Naive thymus-derived CD8-positive, alpha-beta T cell (primary cell): ENCODE data around the gene SUPT4H1. TPM values are rescaled to one million over a fixed set of nuclear protein-coding genes. Genes with fewer than 3 reads are reported as not detected.
A peak's percentile ranks its signal among the peaks of the same experiment; 100 is the strongest.

Experiments
- ATAC-seq, 2 donors: fragments of 150-1000 bp; cut with Tn5 transposase in 1 of 2; sonication (Bioruptor Pico), chemical (Tn5 transposase) in 1 of 2; 1 replicate in 1 of 2; 2 replicates in 1 of 2; pipeline ENCODE4 v1.10.0; 2021; ENCODE audit warnings: mild to moderate bottlenecking in 2 of 2, moderate library complexity in 2 of 2
- POLR2A ChIA-PET: fragments of 350-600 bp; sonication (Branson Sonifier 250); formaldehyde crosslinking; loops from one replicate; lab custom pipeline; 2021; ENCODE audit warnings: antibody characterized with exemption; lab: Charles Lee
- DNase-seq, 10 donors: peaks; one replicate each; pipeline versions ENCODE4 v3.0.0 to v3.0.0-alpha.2; 2020 to 2022
- H3K27ac Mint-ChIP-seq, 10 donors: one replicate each; pipeline ENCODE4 v1.8.0; 2020 to 2022; ENCODE audit warnings: mild to moderate bottlenecking in 10 of 10, mixed read lengths in 10 of 10, moderate library complexity in 4 of 10, inconsistent platforms in 1 of 10
- H3K27me3 Mint-ChIP-seq, 5 donors: one replicate each; pipeline ENCODE4 v1.8.0; 2021 to 2022; ENCODE audit warnings: mixed read lengths in 5 of 5
- H3K36me3 Mint-ChIP-seq, 3 donors: one replicate each; pipeline ENCODE4 v1.8.0; 2020 to 2022; ENCODE audit warnings: mixed read lengths in 3 of 3, mild to moderate bottlenecking in 2 of 3, inconsistent platforms in 1 of 3
- H3K4me1 Mint-ChIP-seq, 4 donors: one replicate each; pipeline ENCODE4 v1.8.0; 2021 to 2022; ENCODE audit warnings: mixed read lengths in 4 of 4
- H3K4me3 Mint-ChIP-seq, 10 donors: one replicate each; pipeline ENCODE4 v1.8.0; 2020 to 2022; ENCODE audit warnings: mild to moderate bottlenecking in 10 of 10, mixed read lengths in 10 of 10, moderate library complexity in 6 of 10, inconsistent platforms in 1 of 10
- H3K9me3 Mint-ChIP-seq, 9 donors: one replicate each; pipeline ENCODE4 v1.8.0; 2020 to 2022; ENCODE audit warnings: mixed read lengths in 9 of 9, mild to moderate bottlenecking in 3 of 9, inconsistent platforms in 1 of 9, moderate library complexity in 1 of 9
- polyA plus RNA-seq, 3 donors: library from polyadenylated mRNA; unstranded; fragments of 300-500 nt; fragmentation: Illumina TruSeq; gene quantifications; one replicate each; pipeline ENCODE4 v1.2.3, GENCODE V29; 2021
- total RNA-seq, 8 experiments: library from RNA in 2 of 8; stranded (reverse) in 2 of 8; gene quantifications; one replicate each; pipeline ENCODE4 v1.2.3 and lab custom pipeline; 2021 to 2026

The SUPT4H1 gene
- total and polyA plus RNA-seq, 5 experiments from 2014 or later, result 58.2 to 97.4 (median 65.9) TPM

GRCh38 chr17:58330997-58331814, 20.8 kb downstream of the SUPT4H1 start:
- DNase-seq (peak in 9 of 10 donors; percentile 45 to 90 (median 65)), ATAC-seq (peak in 1 of 2 donors; percentile 10)
- Mint-ChIP-seq H3K36me3 (peaks cover 15 to 28% (median 23%) of the 10 kb centered on the region in 3 donors), H3K9me3 (peaks cover 0 to 2% (median 0%) of the 10 kb centered on the region in 9 donors), H3K27me3 (no peaks in the 10 kb centered on the region), H3K4me1 (peaks cover 45 to 70% (median 56%) of the 10 kb centered on the region in 4 donors), H3K27ac (peak overlapping the region; percentile 91 to 99 (median 96)), H3K4me3 (peak overlapping the region; percentile 82 to 100 (median 96))
- POLR2A ChIA-PET, result interaction anchor here (1.1 to 27.5 kb wide), 7 partner anchors 5 to 361 kb away, joined by 3 to 1631 read pairs (median 17); partner anchors contain the start of genes HSF5, RNF43, SUPT4H1 and TEX14

DNA sequence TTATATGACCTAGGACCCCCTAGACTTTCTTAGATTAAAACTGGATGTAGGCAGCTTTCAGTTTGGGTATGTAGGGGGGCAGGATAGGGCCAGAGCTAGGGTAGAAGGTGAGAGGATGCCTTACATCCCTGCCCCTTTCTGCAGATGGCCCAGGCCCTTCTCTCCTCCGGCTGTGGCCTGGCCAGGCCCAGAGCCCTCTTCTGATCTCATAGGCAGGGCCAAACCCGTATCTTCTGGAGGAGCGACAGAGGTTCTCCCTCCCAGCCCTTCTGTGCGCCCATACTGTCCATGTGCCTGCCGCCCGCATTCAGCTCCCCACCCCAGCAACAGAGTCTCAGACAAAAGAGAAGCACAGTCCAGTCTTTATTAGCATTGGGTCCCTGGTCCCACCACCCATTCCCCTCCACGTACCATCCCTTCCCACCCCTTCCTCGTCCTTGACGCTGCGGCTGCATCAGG, 21.4 kb downstream of the SUPT4H1 start:
- POLR2A ChIA-PET, result interaction anchor here (1.1 to 27.5 kb wide), 6 partner anchors 4 to 158 kb away, joined by 3 to 1631 read pairs (median 363); partner anchors contain the start of genes HSF5, RNF43, SUPT4H1 and TSPOAP1
- no peaks in the 10 kb centered on the region for H3K27me3 Mint-ChIP-seq
- H3K36me3 Mint-ChIP-seq, result peaks cover 15 to 28% (median 23%) of the 10 kb centered on the region in 3 donors
- ATAC-seq (no peak), DNase-seq (peak in 1 of 10 donors; percentile 39)
- H3K9me3 Mint-ChIP-seq, result peaks cover 0 to 2% (median 0%) of the 10 kb centered on the region in 9 donors
- peaks cover 45 to 71% (median 55%) of the 10 kb centered on the region in 4 donors for H3K4me1 Mint-ChIP-seq
- peak overlapping the region; percentile 82 to 100 (median 96) for H3K4me3 Mint-ChIP-seq
- H3K27ac Mint-ChIP-seq, result peak overlapping the region; percentile 72 to 98 (median 96)

DNA sequence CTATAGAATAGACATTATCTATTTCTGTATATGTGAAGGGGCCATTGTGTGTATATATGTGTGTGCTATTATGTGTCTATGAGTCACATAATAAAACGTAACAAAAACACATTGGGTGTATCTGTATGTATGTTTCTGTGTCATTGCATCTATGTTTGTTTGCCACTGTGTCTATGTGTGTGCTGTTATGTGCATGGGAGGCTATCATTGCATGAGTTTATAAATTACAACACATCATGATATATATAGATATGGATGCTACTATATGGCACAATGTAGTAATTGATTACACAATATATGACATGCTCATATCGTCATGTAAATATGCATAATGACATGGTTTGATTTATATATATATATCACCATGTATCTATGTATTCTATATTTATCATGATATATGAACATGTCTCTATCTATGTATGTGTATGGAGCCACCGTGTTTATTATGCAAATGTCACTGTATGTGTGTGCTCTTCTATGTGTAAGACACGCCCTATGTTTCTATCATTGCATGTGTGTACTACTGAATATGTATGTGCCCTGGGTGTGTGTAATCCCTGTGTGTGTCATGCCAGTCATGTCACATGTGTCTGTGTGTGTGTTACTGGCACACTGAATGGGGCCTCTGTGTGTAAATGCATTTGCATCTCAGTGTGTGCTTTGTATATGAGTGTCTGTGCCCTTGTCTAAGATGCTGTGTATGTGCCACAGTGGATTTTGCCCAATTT, 22.0 kb downstream of the SUPT4H1 start:
- DNase-seq, result peak in 4 of 10 donors; percentile 36 to 67 (median 38)
- Mint-ChIP-seq H3K4me3 (peak overlapping the region; percentile 82 to 100 (median 96)), H3K4me1 (peaks cover 46 to 72% (median 55%) of the 10 kb centered on the region in 4 donors), H3K36me3 (peaks cover 15 to 28% (median 23%) of the 10 kb centered on the region in 3 donors), H3K27me3 (no peaks in the 10 kb centered on the region), H3K27ac (peak overlapping the region; percentile 86 to 98 (median 96)), H3K9me3 (peaks cover 0 to 2% (median 0%) of the 10 kb centered on the region in 9 donors)
- ATAC-seq, result peak; percentile 3
- POLR2A ChIA-PET, result interaction anchor here (2.6 to 27.5 kb wide), 4 partner anchors 3 to 87 kb away, joined by 17 to 1631 read pairs (median 1170); partner anchors contain the start of genes RNF43, SUPT4H1 and TSPOAP1

DNA sequence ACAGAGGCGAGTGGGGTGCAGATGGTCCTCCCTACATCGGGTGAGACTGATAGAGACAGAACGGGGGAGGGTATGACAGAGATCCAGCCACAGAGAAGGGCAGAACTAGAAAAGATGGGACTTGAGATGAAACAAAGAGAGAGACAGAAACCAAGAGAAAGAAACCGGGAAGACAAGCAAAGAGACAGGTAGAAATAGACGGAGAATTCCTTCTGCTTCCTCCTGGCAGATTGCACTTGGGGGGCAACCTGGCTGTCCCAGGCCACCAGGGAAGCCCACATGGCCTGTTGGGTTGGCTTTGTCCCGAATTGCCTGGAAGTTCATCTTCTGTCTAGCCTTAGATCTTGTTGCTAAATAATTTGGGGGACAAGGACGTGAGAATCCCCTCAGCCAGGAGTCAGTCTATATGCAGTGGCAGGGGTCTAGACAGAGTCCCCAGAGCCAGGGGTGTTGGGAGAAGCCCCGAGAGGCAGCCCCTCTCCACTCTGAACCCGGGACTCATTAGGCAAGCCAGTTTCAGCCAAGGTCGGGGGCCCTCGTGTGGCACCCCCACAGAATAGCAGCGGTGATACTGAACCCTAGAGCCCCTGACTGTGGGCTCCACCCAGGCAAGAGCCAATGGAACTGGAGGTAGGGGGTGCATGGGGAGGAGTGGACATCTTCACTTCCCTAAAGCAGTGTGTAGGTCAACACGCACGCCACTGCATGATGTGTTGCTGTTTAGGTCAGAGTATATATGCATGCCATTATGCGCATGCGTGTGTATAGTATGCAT, 22.8 kb downstream of the SUPT4H1 start:
- POLR2A ChIA-PET, result interaction anchor here (1.7 to 27.5 kb wide), 4 partner anchors 10 to 88 kb away, joined by 13 to 1631 read pairs (median 401); partner anchors contain the start of genes RNF43 and SUPT4H1
- H3K27me3 Mint-ChIP-seq, result no peaks in the 10 kb centered on the region
- peak overlapping the region; percentile 82 to 100 (median 96) for H3K4me3 Mint-ChIP-seq
- peak; percentile 49 to 81 (median 64) for DNase-seq
- H3K27ac Mint-ChIP-seq, result peak overlapping the region; percentile 86 to 98 (median 95)
- H3K36me3 Mint-ChIP-seq, result peaks cover 15 to 28% (median 23%) of the 10 kb centered on the region in 3 donors
- H3K4me1 Mint-ChIP-seq, result peaks cover 41 to 65% (median 50%) of the 10 kb centered on the region in 4 donors
- peak; percentile 19 to 49 for ATAC-seq
- peaks cover 0 to 2% (median 0%) of the 10 kb centered on the region in 9 donors for H3K9me3 Mint-ChIP-seq

DNA sequence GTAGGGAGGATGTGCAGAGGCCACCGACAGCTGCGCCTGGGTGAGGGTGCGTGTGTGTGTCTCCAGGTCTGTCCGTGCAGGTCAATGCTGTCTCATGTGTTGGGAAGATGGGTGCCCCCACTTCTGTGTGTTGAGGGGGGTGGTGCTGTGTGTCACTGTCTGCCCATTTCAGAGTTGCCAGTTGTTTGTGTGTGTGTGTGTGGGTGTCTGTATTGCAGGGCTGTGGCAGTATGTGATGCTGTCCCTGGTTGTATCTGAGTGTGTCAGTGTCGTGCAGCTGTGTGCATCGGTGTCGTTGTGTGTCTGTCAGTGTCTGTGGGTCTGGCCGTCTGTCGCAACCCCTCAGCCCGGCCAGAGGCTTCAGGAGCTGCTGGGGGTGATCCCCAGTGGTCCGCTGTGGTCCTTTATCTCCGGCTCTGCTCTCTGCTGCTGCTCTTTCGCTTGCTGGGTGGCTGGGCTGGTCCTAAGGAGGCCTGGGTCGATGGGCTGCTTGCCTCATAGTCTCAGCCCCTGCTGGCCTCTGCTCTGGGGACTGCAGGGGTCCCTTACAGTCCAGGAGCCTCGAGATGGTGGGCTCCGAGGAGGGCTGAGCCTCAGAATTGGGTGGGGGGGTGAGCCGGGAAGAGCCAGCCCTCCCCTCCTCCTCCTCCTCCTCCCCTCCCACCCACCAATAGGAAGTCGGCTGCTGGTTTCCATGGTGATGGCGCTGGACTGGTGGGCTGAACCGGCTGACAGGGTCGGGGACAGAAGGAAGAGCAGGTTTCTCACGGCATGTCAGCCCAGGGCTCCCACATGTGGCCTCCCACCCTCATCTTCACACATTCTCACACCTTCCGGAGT, 23.6 kb downstream of the SUPT4H1 start, which contains the start of gene TSPOAP1:
Gene TSPOAP1 (minus strand): TSS at position 601 of the 840 bp plus-strand sequence. CDS start 875 bp downstream, outside the sequence.
- H3K9me3 Mint-ChIP-seq, result peaks cover 0 to 2% (median 0%) of the 10 kb centered on the region in 9 donors
- ATAC-seq (peak; percentile 23 to 24), DNase-seq (peak; percentile 32 to 90 (median 60))
- peaks cover 15 to 28% (median 23%) of the 10 kb centered on the region in 3 donors for H3K36me3 Mint-ChIP-seq
- H3K27ac Mint-ChIP-seq, result peak within 1 kb of the TSS; percentile 86 to 98 (median 96)
- H3K27me3 Mint-ChIP-seq, result no peaks in the 10 kb centered on the region
- H3K4me1 Mint-ChIP-seq, result peaks cover 44 to 65% (median 50%) of the 10 kb centered on the region in 4 donors
- POLR2A ChIA-PET, result interaction anchor here (0.5 to 27.5 kb wide), 9 partner anchors 11 to 953 kb away, joined by 3 to 1631 read pairs (median 7); partner anchors contain the start of genes HSF5, RNF43 and SUPT4H1
- H3K4me3 Mint-ChIP-seq, result peak within 1 kb of the TSS; percentile 82 to 100 (median 96)

- DNase-seq (no peak), ATAC-seq (peak in 1 of 2 donors; percentile 35)
- POLR2A ChIA-PET, result interaction anchor here (0.5 to 27.5 kb wide), 9 partner anchors 10 to 954 kb away, joined by 3 to 1631 read pairs (median 7); partner anchors contain the start of genes HSF5, RNF43 and SUPT4H1
- H3K4me3 Mint-ChIP-seq, result peak overlapping the region; percentile 82 to 100 (median 96)
- H3K27ac Mint-ChIP-seq, result peak overlapping the region; percentile 86 to 98 (median 96)
- H3K9me3 Mint-ChIP-seq, result peaks cover 0 to 2% (median 0%) of the 10 kb centered on the region in 9 donors
- peaks cover 15 to 28% (median 23%) of the 10 kb centered on the region in 3 donors for H3K36me3 Mint-ChIP-seq
- peaks cover 44 to 66% (median 52%) of the 10 kb centered on the region in 4 donors for H3K4me1 Mint-ChIP-seq
- H3K27me3 Mint-ChIP-seq, result no peaks in the 10 kb centered on the region
These were observed 24.4 kb downstream of the SUPT4H1 start for GRCh38 chr17:58327363-58328194.

DNA sequence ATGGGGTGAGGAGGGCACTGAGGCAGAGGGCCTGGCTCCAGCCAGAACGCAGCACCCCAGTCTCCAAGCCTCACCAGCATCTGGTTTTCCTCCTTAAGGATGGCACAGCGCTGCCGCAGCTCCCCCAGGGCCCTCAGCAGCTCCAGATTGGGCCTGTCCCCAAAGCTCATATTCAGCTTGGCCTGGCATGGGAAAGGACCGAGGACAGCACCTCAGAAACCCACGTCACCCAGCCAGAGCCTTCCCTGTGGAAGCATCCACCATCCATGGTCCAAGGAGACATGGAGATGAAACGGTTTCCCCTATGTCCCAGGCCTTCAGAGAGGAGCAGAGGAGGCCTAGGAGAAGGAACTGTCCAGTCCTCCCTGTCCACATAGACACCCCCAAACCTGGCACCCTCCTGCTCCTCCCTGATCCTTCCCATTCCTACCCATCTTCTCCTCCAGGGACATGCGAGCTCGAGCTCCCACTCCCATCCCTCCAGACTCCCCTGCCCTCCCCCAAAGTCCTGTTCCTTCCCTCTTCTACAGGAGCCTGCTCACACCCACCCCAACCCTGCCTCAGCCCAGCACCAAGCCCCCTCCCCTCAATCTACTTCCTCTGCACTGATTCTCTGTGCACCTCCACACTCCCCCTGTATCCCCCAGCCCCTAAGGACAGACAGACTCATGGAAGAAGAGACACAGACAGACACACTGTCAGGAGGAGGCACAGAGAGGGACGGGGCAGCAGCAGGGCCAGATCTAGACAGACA, 25.2 kb downstream of the SUPT4H1 start:
- POLR2A ChIA-PET, result interaction anchor here (1.6 to 27.5 kb wide), 7 partner anchors 9 to 192 kb away, joined by 5 to 1631 read pairs (median 13); partner anchors contain the start of genes HSF5, RNF43 and SUPT4H1
- Mint-ChIP-seq H3K9me3 (no peaks in the 10 kb centered on the region), H3K27me3 (no peaks in the 10 kb centered on the region), H3K27ac (peak overlapping the region; percentile 49 to 97 (median 85)), H3K4me3 (peak overlapping the region; percentile 77 to 99 (median 95)), H3K4me1 (peaks cover 45 to 66% (median 54%) of the 10 kb centered on the region in 4 donors), H3K36me3 (peaks cover 15 to 22% (median 17%) of the 10 kb centered on the region in 3 donors)
- DNase-seq (no peak), ATAC-seq (no peak)

- Mint-ChIP-seq H3K9me3 (no peaks in the 10 kb centered on the region), H3K27me3 (no peaks in the 10 kb centered on the region), H3K4me3 (peak overlapping the region; percentile 10 to 99 (median 74)), H3K4me1 (peaks cover 43 to 66% (median 57%) of the 10 kb centered on the region in 4 donors), H3K27ac (peak overlapping the region in 9 of 10 donors; percentile 20 to 97 (median 82)), H3K36me3 (peaks cover 9 to 15% (median 9%) of the 10 kb centered on the region in 3 donors)
- POLR2A ChIA-PET, result interaction anchor here (4.1 to 27.5 kb wide), 3 partner anchors 8 to 29 kb away, joined by 93 to 1631 read pairs (median 709); partner anchors contain the start of gene SUPT4H1
- no peak for ATAC-seq
- DNase-seq, result no peak
These were observed 26.0 kb downstream of the SUPT4H1 start for GRCh38 chr17:58325976-58326468.
